Measurements from ENCODE around the gene SPOCK1. TPM values are rescaled to one million over a fixed set of nuclear protein-coding genes. Genes with fewer than 3 reads are reported as not detected.

The SPOCK1 gene
- total and polyA plus RNA-seq, 7 experiments from 2014 or later, result 2.8 TPM; not detected in 6

DNA sequence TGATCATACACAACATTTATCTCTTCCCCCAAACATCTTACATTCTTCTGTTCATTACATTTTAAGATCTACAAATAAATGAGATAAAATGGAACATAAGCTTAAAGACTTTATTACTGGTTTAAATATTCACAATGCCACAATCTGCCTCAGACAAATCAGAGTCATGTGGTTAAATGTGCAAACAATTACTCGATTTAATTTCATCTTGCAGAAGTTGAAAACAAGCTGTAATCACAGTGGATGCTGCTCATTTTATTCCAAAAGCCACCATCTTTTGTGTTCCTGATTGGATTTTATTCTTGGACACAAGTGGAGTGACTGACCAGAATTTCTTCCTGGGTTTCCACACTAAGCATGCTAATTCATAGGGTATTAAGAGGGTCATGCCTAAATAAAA lies 33.2 kb downstream of the SPOCK1 start:
- Mint-ChIP-seq H3K27me3 (peaks cover 2 to 23% (median 8%) of the 10 kb centered on the region in 5 donors), H3K4me1 (no peaks in the 10 kb centered on the region), H3K4me3 (no peak overlapping the region), H3K36me3 (no peaks in the 10 kb centered on the region), H3K27ac (no peak overlapping the region), H3K9me3 (no peaks in the 10 kb centered on the region)
- no peak for DNase-seq
- ChIA-PET CTCF (no interaction called here), POLR2A (no interaction called here)
- H3K9me3 ChIP-seq (ENCODE audit: control insufficient read depth in 2 of 3, low read length in 3 of 3), result no peaks in the 10 kb centered on the region
- intact Hi-C loops (cut with micrococcal nuclease), result no loop called here
- H3K36me3 ChIP-seq (ENCODE audit: control insufficient read depth in 2 of 3, insufficient read depth in 3 of 3, low read length in 3 of 3), result no peaks in the 10 kb centered on the region
- no peak overlapping the region for H3K27ac ChIP-seq (ENCODE audit: low read depth, low read length)
- H3K27me3 ChIP-seq (ENCODE audit: control insufficient read depth in 2 of 2, insufficient read depth in 2 of 2, low read length in 2 of 2), result no peaks in the 10 kb centered on the region
- no peak overlapping the region for H3K4me3 ChIP-seq (ENCODE audit: low read length)
- H3K4me1 ChIP-seq (ENCODE audit: control insufficient read depth in 2 of 2, insufficient read depth in 2 of 2, low read length in 2 of 2), result no peaks in the 10 kb centered on the region
- ATAC-seq, result no peak

DNA sequence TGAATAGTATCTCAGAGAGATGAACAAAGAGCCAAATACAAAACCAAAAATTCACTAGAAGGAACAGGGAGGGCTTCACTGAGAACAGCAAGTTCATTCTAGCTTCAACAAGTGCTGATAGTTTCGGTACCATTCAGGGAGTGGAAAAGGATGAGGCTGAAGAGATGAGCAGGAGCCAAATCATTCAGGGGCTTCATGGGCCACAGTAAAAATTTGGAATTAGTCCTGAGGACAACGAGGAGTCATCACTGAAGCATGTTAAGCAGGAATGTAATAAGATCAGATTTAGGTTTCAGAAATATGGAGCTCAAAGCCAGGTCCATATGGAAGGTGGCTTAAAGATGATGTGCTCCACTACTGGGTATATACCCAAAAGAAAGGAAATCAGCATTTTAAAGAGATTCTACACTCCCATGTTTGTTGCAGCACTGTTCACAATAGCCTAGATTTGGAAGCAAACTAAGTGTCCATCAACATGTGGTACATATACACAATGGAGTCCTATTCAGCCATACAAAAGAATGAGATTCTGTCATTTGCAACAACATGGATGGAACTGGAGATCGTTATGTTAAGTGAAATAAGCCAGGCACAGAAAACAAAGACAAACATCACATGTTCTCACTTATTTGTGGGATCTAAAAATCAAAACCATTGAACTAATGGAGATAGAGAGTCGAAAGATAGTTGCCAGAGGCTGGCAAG lies 36.2 kb downstream of the SPOCK1 start:
- Mint-ChIP-seq H3K4me1 (no peaks in the 10 kb centered on the region), H3K9me3 (no peaks in the 10 kb centered on the region), H3K27me3 (peaks cover 2 to 30% (median 16%) of the 10 kb centered on the region in 5 donors), H3K36me3 (no peaks in the 10 kb centered on the region), H3K27ac (no peak overlapping the region), H3K4me3 (no peak overlapping the region)
- POLR2A ChIA-PET, result no interaction called here
- Histone ChIP-seq H3K27me3 (ENCODE audit: control insufficient read depth in 2 of 2, insufficient read depth in 2 of 2, low read length in 2 of 2) (no peaks in the 10 kb centered on the region), H3K4me3 (ENCODE audit: low read length) (no peak overlapping the region), H3K36me3 (ENCODE audit: control insufficient read depth in 2 of 3, insufficient read depth in 3 of 3, low read length in 3 of 3) (no peaks in the 10 kb centered on the region), H3K27ac (ENCODE audit: low read depth, low read length) (no peak overlapping the region), H3K4me1 (ENCODE audit: control insufficient read depth in 2 of 2, insufficient read depth in 2 of 2, low read length in 2 of 2) (no peaks in the 10 kb centered on the region), H3K9me3 (ENCODE audit: control insufficient read depth in 2 of 3, low read length in 3 of 3) (no peaks in the 10 kb centered on the region)
- ATAC-seq (no peak), DNase-seq (no peak)
- CTCF ChIA-PET, result no interaction called here
- intact Hi-C loops (cut with micrococcal nuclease), result no loop called here

DNA sequence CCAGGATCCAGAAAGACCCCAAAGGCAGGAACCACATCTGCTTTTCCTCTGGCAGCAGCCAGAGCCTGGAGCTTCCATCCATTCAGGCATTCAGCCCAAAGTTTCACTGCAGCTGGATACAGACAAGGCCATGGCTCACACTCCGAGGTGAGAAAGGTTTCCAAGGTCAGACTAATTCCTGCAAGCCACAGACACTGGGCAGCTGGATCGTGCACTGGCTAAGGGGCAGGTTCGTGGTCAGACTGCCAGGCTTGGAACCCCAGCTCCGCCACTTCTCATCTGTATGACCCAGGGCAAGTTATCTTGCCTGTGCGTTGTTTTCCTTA lies 36.9 kb downstream of the SPOCK1 start:
- ATAC-seq, result no peak
- no peaks in the 10 kb centered on the region for H3K36me3 ChIP-seq (ENCODE audit: control insufficient read depth in 2 of 3, insufficient read depth in 3 of 3, low read length in 3 of 3)
- no peaks in the 10 kb centered on the region for H3K4me1 ChIP-seq (ENCODE audit: control insufficient read depth in 2 of 2, insufficient read depth in 2 of 2, low read length in 2 of 2)
- Mint-ChIP-seq H3K4me1 (no peaks in the 10 kb centered on the region), H3K36me3 (no peaks in the 10 kb centered on the region), H3K27me3 (peaks cover 2 to 32% (median 18%) of the 10 kb centered on the region in 5 donors), H3K4me3 (no peak overlapping the region), H3K27ac (no peak overlapping the region), H3K9me3 (peaks cover 0 to under 1% (median 0%) of the 10 kb centered on the region in 11 donors)
- H3K9me3 ChIP-seq (ENCODE audit: control insufficient read depth in 2 of 3, low read length in 3 of 3), result no peaks in the 10 kb centered on the region
- intact Hi-C loops (cut with micrococcal nuclease), result no loop called here
- CTCF ChIA-PET, result no interaction called here
- H3K27ac ChIP-seq (ENCODE audit: low read depth, low read length), result no peak overlapping the region
- no peak for DNase-seq
- H3K27me3 ChIP-seq (ENCODE audit: control insufficient read depth in 2 of 2, insufficient read depth in 2 of 2, low read length in 2 of 2), result no peaks in the 10 kb centered on the region
- POLR2A ChIA-PET, result no interaction called here
- no peak overlapping the region for H3K4me3 ChIP-seq (ENCODE audit: low read length)

DNA sequence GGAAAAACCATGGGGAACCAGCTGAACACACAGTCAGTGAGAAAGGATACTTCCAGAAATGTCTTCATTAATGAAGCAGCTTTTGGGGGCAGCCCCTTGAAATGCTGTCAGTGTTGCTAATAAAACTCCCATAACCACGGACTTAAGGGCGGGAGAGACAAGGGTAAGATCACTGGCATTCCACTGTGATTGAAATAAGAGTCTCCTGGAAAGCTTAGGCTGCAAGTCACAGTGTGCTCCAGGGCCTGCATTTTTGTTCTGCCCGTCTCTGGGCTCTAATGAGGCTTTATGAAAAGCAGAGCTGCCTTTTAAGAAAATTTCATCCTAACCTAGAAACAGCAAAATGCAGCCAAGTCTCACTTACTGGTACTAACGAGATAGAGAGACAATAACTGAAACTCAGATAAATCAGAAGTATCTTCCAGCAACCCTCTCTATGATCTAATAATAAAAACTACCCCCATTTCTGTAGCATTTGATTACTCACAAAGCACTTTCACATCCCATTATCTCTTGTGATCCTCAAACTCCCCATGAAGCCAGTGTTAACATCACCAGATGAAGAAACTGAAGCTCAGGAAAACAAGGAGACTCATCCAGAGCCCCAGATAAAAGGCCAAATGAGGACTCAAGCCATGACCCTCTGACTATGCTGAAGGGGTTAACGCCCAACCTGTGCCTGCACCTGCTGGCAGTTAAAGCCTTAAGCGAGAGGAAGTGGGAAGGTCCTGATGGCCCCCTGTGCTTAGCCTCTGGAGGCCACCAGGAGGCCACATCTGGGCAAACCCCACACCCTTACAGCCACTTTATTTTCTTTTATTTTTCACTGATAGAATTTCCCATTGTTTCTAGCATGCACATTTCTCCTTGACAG lies 37.5 kb downstream of the SPOCK1 start:
- Histone ChIP-seq H3K4me1 (ENCODE audit: control insufficient read depth in 2 of 2, insufficient read depth in 2 of 2, low read length in 2 of 2) (no peaks in the 10 kb centered on the region), H3K4me3 (ENCODE audit: low read length) (no peak overlapping the region), H3K27ac (ENCODE audit: low read depth, low read length) (no peak overlapping the region), H3K27me3 (ENCODE audit: control insufficient read depth in 2 of 2, insufficient read depth in 2 of 2, low read length in 2 of 2) (no peaks in the 10 kb centered on the region), H3K9me3 (ENCODE audit: control insufficient read depth in 2 of 3, low read length in 3 of 3) (no peaks in the 10 kb centered on the region), H3K36me3 (ENCODE audit: control insufficient read depth in 2 of 3, insufficient read depth in 3 of 3, low read length in 3 of 3) (no peaks in the 10 kb centered on the region)
- no peak for ATAC-seq
- peaks cover 0 to 5% (median 0%) of the 10 kb centered on the region in 11 donors for H3K9me3 Mint-ChIP-seq
- intact Hi-C loops (cut with micrococcal nuclease), result no loop called here
- H3K27ac Mint-ChIP-seq, result no peak overlapping the region
- no peaks in the 10 kb centered on the region for H3K36me3 Mint-ChIP-seq
- no peaks in the 10 kb centered on the region for H3K4me1 Mint-ChIP-seq
- peaks cover 2 to 37% (median 24%) of the 10 kb centered on the region in 5 donors for H3K27me3 Mint-ChIP-seq
- H3K4me3 Mint-ChIP-seq, result no peak overlapping the region
- ChIA-PET CTCF (no interaction called here), POLR2A (no interaction called here)
- no peak for DNase-seq

DNA sequence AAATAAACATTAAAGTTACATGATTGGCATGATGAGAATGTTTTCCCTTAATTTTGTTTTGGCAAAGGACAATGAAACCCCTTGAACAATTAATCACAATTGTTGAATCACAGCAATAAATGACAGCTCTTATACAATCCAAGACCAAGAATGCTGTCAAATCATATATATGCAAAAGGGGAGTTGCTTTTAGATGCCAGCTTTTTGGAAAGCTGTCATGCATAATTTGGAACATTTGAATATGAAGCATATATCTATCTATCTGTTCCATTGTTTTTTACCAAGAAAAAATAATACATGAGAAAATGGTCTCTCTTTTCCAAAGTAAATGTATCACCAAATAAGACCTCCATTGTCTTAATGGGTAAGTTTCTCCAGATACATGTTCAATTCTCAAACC lies 44.5 kb downstream of the SPOCK1 start:
- Mint-ChIP-seq H3K36me3 (no peaks in the 10 kb centered on the region), H3K4me1 (no peaks in the 10 kb centered on the region), H3K9me3 (peaks cover 0 to 17% (median 3%) of the 10 kb centered on the region in 11 donors), H3K27ac (no peak overlapping the region), H3K27me3 (peaks cover 0 to 20% (median 14%) of the 10 kb centered on the region in 5 donors), H3K4me3 (no peak overlapping the region)
- H3K27me3 ChIP-seq (ENCODE audit: control insufficient read depth in 2 of 2, insufficient read depth in 2 of 2, low read length in 2 of 2), result no peaks in the 10 kb centered on the region
- intact Hi-C loops (cut with micrococcal nuclease), result no loop called here
- CTCF ChIA-PET, result no interaction called here
- no peak overlapping the region for H3K27ac ChIP-seq (ENCODE audit: low read depth, low read length)
- DNase-seq (no peak), ATAC-seq (no peak)
- POLR2A ChIA-PET, result no interaction called here
- no peak overlapping the region for H3K4me3 ChIP-seq (ENCODE audit: low read length)
- H3K4me1 ChIP-seq (ENCODE audit: control insufficient read depth in 2 of 2, insufficient read depth in 2 of 2, low read length in 2 of 2), result no peaks in the 10 kb centered on the region
- no peaks in the 10 kb centered on the region for H3K36me3 ChIP-seq (ENCODE audit: control insufficient read depth in 2 of 3, insufficient read depth in 3 of 3, low read length in 3 of 3)
- H3K9me3 ChIP-seq (ENCODE audit: control insufficient read depth in 2 of 3, low read length in 3 of 3), result no peaks in the 10 kb centered on the region

DNA sequence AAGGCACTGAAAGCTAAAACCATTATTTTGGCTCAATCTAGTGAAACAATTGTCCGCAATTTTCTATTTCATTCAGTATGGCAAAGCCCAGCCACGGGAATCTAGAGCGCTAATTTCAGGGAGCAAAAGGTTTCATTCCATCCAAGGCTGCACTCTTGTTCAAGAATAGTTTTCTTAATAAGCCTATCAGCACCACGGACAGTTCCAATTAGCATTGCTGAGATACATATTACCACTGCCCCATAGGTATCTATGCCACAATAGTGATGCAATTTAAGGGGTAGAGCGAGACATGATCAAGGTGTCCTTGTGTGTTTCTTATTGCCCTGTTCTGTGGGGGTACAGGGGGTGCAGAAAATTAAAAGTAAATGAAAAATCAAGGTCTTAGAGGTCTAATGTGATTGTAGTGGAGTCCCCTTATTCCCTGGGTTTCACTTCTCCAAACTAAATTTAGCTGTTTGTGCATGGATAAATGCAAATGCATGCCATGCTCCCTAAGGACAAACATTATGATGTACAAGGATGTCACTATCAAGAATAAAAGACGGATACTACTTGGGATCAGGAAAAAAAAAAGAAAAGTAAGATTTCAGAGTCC lies 45.5 kb downstream of the SPOCK1 start:
- no peak overlapping the region for H3K27ac ChIP-seq (ENCODE audit: low read depth, low read length)
- H3K36me3 ChIP-seq (ENCODE audit: control insufficient read depth in 2 of 3, insufficient read depth in 3 of 3, low read length in 3 of 3), result no peaks in the 10 kb centered on the region
- Mint-ChIP-seq H3K36me3 (no peaks in the 10 kb centered on the region), H3K9me3 (peaks cover 0 to 17% (median 3%) of the 10 kb centered on the region in 11 donors), H3K4me1 (no peaks in the 10 kb centered on the region), H3K27me3 (peaks cover 0 to 25% (median 14%) of the 10 kb centered on the region in 5 donors), H3K27ac (no peak overlapping the region), H3K4me3 (no peak overlapping the region)
- no peak for ATAC-seq
- CTCF ChIA-PET, result no interaction called here
- H3K27me3 ChIP-seq (ENCODE audit: control insufficient read depth in 2 of 2, insufficient read depth in 2 of 2, low read length in 2 of 2), result no peaks in the 10 kb centered on the region
- POLR2A ChIA-PET, result no interaction called here
- H3K4me3 ChIP-seq (ENCODE audit: low read length), result no peak overlapping the region
- DNase-seq, result no peak
- intact Hi-C loops (cut with micrococcal nuclease), result no loop called here
- H3K4me1 ChIP-seq (ENCODE audit: control insufficient read depth in 2 of 2, insufficient read depth in 2 of 2, low read length in 2 of 2), result no peaks in the 10 kb centered on the region
- H3K9me3 ChIP-seq (ENCODE audit: control insufficient read depth in 2 of 3, low read length in 3 of 3), result no peaks in the 10 kb centered on the region

Data from naive thymus-derived CD4-positive, alpha-beta T cell (primary cell).